GM19035 (cell line): ENCODE measurements around the gene TMUB1.
A peak's percentile ranks its signal among the peaks of the same experiment; 100 is the strongest.

Experiments
- ATAC-seq: cut with Tn5 transposase; IDR thresholded peaks from one replicate; pipeline ENCODE4 v1.9.1; 2021; ENCODE audit not compliant: unreplicated experiment

The TMUB1 gene

DNA sequence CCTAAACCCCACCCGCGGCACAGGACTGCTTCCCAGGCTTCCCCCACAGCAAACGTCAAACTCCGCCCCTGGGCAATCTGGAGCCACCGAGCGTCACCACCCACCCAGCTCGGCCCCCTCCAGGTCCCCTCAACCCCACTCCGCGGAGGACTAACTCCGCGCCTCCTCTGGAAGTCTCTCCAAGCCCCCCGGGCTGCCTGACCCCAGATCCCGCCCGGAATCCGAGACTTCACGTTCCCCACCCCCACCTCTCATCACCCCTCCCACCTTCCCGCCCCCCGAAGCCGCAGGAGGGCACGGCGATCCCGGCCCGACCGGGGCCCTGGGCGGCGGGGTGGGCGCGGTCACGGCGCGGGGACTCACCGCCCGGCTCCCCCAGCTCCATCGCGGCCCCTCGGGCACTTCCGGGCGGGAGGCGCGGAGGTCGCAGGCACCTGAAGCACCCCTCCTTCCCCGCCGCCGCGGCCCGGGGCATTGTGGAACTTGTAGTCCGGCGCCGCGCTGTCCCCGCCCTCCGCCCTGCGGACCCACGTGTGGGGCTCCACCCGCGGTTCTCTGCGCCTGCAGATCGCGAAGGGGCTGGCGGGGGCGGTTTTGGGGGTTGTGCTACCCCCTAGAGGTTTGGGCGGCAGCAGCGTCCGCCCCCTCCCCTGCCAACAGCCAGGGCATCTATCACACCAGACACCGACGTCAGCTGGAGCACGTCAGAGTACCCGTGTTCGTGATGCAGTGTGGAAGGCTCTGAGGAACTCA, at the start of gene TMUB1:
Gene TMUB1, minus strand, starts transcription at position 423 of the 753 bp plus-strand sequence. CDS start 930 bp downstream, outside the sequence.
- peak; percentile 49 for ATAC-seq

DNA sequence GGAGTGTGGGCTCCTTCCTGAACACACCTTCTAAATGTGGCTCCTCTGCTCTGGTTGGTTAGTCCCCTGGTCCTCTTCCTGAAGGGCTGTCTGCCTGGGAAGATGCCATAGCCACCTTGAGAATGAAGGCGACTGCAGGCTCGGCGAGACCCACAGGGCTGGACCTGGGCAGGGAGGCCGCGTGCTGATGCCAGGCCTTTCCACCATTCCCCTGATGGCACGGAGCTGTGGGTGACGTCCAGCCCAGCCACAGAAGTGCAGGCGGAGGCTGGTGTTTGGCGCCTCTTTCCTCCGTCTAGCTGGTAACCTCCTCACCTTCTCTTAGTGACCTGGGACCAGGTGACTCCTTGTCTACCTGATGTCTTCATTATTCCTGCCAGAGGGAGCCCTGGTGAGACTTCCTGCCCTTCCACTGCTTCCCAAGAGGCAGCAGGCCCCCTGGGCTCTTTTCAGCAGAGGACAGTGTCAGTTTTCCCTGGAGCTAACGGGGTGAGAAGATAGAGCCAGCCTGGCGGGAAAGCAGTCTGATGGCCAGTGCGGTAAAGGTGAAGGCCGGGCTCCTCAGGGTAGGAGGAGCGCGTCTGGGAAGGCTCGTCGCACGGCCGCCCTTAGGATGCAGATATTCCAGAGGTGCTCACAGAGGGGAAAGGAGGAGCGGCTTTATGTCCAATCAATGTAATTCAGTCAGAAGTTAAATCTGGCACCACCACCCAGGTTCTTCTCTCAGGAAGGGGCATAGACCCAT, 49.3 kb upstream of the TMUB1 start:
- no peak for ATAC-seq

- no peak for ATAC-seq
These were observed 48.5 kb upstream of the TMUB1 start for GRCh38 chr7:151131592-151132293.

GRCh38 chr7:151131224-151131591, 47.9 kb upstream of the TMUB1 start:
- no peak for ATAC-seq

GRCh38 chr7:151130741-151131157, 47.5 kb upstream of the TMUB1 start:
- ATAC-seq, result no peak

- ATAC-seq, result no peak
These were observed 46.8 kb upstream of the TMUB1 start for GRCh38 chr7:151129960-151130591.

DNA sequence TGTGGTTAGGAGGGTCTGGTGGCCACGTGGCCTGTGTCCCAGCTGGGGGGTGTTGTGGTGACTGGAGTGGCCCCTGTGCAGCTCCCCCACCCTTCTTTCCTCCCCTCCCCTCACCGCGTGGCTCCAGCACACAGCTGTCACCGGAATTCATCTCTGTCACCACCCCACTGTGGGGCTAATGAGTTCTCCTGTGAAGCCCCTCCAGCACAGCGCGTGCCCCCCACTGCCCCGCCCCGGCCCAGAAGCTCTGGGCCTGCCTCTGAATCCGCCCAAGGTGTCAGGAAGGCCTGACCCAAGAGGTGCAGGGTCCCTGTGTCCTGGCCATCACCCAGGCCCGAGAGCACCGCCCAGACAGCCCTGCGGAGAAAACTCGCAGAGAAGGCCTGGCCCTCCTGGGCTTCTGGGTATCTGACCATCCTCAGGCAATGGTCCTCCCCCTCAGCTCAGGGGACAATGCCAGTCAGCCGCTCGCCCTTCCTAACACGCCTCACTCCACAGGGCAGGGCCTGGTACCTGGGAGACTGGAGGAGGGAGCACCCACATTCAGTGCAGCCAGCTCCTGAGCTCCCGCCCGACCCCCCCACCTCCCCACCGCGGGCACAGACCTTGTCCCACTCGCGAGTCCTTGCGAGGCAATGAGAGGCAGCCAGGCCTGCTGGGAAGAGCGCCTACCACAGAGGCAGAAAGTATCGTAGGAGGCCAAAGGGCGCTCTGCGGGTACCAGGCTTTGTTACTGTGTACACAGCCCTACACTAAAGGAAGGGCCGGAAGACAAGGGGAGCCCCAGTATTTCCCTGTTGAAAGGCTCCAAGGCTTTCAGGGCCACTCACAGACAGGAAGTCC, 46.0 kb upstream of the TMUB1 start:
- ATAC-seq, result no peak

DNA sequence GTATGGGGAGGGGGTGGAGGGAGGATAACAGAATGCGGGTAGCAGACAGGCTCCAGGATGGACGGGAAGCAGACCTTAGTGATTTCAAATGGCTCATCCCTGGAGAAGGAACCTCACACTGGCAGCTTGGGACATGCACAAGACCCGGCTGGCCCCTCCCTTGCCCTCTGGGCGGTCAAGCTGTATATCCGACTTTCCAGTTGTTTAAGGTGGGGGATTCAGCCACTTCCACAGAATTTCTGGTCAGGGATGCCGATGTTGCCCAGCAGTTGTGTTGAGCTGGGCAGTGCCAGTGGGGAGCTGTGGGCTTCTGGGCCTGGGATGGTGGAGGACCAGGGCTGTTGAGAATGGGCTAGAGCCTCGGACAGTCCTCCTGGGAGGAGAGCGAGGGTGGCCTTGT, 45.4 kb upstream of the TMUB1 start:
- no peak for ATAC-seq

- no peak for ATAC-seq
These were observed 44.9 kb upstream of the TMUB1 start for GRCh38 chr7:151128144-151128543.

- ATAC-seq, result no peak
These were observed 43.3 kb upstream of the TMUB1 start for GRCh38 chr7:151126491-151127137.

DNA sequence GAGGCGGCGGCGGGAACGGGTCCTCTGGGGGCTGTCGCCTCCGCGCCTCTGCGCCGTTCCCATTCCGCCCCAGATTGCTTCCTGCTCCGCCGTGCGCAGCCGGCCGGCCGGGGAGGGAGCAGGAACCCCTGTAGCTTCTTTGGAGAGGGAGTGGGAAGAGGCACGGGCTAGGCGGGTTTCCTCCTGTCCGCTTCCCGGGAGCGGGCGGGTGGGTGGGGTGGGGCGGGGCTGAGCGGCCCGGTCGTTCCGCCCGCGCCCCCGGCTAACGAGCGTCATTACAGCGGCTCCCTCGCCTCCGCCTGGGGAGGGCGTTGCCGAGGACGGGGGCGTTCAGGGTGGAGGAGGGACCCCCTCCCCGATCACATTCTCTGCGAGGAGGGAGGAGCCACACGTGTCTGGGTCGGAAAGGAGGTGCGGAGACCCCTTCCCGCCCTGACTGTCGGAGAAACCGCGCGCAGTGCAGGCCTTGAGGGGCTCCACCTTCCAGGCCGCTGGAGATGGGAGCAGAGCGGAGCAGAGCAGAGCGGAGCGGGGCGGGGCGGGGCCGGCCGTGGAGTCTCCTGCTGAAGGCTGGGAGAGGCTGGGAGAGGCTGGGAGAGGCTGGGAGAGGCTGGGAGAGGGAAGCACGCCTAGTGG, 42.7 kb upstream of the TMUB1 start:
- ATAC-seq, result no peak

GRCh38 chr7:151125470-151125845, 42.2 kb upstream of the TMUB1 start:
- ATAC-seq, result no peak

DNA sequence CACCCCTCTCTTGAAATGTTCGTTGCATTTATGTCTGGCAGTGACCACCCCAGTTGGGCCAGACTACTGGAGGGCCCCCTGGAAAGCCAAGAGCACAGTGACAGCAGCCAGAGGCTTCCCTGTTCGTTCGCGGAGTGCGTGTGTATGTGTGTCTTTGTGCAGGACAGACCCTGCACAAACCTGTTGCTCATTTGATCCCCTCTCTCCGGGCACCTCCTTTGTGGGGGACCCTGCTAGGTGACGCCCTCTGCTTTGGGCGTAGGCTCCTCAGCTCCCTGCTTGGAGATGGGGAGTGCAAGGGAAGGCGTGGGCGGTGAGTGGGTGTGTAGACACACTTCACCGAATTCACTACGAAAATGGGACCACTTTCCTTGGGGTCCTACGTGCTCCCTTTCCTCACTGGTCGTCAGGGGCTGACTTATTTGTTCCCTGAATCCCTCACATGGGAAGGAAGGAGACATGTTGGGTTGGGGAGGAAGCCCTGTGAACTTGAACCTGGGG, 41.7 kb upstream of the TMUB1 start:
- ATAC-seq, result no peak

DNA sequence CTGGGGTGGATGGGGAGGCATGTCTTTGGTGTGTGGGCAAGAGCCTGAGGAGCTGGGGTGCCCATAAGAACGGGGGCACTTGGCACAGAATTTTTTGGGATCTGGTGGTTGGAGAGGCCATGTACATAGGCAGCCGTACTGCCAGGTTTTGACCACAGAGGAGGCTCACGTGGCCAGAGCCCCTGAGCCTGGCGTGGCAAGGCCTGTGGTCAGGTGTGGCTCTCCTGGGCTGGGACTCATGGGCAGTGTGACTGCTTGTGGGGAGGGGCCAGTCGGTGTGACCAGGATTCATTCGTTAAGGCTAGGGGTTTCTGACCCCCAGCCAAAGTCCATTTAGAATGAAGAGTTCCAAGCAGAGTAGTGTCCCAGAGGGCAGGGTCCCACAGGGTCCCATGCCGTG, 41.2 kb upstream of the TMUB1 start:
- ATAC-seq, result no peak

DNA sequence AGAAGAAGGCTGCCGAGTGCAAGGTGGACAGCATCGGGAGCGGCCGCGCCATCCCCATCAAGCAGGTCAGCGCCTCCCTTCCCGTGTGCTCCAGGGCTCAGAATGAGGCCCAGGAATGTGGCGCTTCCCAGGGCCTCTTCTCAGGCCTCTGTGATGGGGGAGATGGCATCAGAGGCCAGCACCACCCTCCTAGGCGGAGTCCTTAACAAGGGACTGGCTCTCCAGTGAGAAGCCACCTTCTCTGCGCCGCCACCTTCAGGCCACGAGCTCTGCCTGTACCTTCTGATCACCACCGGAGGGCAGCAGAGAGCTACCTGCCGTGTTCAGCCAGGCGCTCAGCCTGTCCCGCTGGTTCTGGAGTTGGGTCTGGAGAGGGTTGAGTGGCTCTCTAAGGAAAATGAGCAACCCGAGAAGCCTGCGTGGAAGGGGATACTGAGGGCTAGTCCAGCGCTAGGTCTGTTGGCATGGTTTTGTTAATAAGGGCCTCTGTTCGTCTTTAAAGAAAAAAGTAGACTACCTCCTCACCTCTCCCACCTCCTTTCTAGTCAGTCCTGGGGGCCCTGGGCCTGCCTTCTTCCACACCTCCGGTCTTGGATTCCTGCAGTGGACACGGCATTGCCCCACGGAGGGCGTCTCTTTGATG, 40.6 kb upstream of the TMUB1 start:
- peak; percentile 90 for ATAC-seq

DNA sequence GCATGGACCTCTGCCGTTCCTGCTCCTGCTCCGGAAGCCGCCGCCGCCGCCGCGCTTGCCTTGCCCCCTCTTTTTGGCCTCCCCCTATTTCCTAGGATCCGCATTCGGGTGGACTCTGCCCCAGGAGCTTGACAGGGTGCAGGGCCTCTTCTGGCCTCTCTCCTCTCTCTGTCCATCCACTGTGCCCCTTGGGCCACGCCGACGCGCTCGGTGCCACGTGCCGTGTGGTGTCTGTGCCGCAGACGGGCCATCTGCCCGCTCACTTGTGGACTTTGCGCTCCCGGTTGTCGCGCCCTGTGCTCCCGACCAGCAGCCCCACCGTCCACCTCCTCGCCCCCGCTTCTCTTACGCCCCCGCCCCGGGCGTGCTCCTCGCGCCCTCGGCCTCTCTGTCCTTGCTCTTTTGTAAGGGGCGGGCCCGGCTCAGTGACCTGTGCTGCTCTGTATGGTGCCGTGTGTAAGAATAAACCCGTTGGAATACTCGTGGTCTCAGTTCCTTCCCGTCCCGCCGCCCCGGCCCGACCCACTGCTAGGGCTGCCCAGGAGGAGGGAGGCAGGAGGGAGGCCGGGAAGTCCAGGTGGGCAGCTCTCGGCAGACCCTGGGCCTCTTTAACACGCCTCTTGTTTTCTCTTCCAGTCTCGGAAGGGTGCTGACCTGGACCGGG, 40.0 kb upstream of the TMUB1 start:
- ATAC-seq, result no peak

DNA sequence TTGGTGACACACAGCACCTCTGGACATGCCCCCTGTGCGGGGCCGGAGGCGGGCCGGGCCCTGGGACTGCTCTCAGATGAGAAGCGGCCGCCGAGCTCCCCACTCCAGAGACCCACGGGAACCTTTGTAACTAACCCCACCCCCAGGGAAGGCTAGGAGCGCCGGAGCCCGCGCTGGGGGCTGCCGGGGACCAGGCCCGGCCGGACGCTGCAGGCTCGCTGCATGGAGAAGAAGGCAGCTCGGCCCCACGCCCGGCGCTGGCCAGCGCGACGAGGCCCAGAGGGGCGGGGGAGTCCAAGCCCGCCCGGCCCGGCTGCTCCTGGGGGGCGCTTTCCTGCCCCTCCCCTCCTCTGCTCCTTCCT, 39.5 kb upstream of the TMUB1 start:
- no peak for ATAC-seq

- no peak for ATAC-seq
These were observed 39.0 kb upstream of the TMUB1 start for GRCh38 chr7:151122276-151122675.
